CD4-positive, alpha-beta T cell (primary cell): ENCODE results near the gene TMEM272. TPM values are rescaled to one million over a fixed set of nuclear protein-coding genes. Genes with fewer than 3 reads are reported as not detected.

ENCODE experiments used
- ATAC-seq: fragments of 200-7000 bp; cut with Tn5 transposase; one replicate; pipeline ENCODE4 v1.10.0; 2022; ENCODE audit warnings: mild to moderate bottlenecking; ENCODE audit not compliant: poor library complexity
- CTCF ChIA-PET: fragments of 350-600 bp; sonication (Branson Sonifier 250); formaldehyde crosslinking; loops from one replicate; lab custom pipeline; 2021; ENCODE audit warnings: antibody characterized with exemption, inconsistent platforms; lab: Charles Lee
- POLR2A ChIA-PET: fragments of 350-600 bp; sonication (Branson Sonifier 250); formaldehyde crosslinking; loops from one replicate; lab custom pipeline; 2021; ENCODE audit warnings: antibody characterized with exemption, inconsistent platforms; lab: Charles Lee
- DNase-seq, 14 experiments: peaks; one replicate each; pipeline ENCODE4 v3.0.0-alpha.2; 2013 to 2020; ENCODE audit warnings: mixed read lengths in 2 of 14
- H3K27ac ChIP-seq, 2 donors: one replicate each; pipeline versions ENCODE4 v1.5.1 to v1.7.0; 2013; ENCODE audit warnings: low read length in 2 of 2, low read depth in 1 of 2, mild to moderate bottlenecking in 1 of 2
- H3K27me3 ChIP-seq, 2 experiments: 1 replicate in 1 of 2; 2 replicates in 1 of 2; pipeline versions ENCODE4 v1.6.1 to v1.7.0; 2013; ENCODE audit warnings: low read length in 2 of 2, control low read depth in 1 of 2, mild to moderate bottlenecking in 1 of 2, moderate library complexity in 1 of 2; ENCODE audit not compliant: insufficient read depth in 2 of 2, control insufficient read depth in 1 of 2
- H3K36me3 ChIP-seq: one replicate; pipeline ENCODE4 v1.6.1; 2013; ENCODE audit warnings: low read length, control low read depth; ENCODE audit not compliant: insufficient read depth
- H3K4me1 ChIP-seq: one replicate; pipeline ENCODE4 v1.6.1; 2013; ENCODE audit warnings: low read length, control low read depth; ENCODE audit not compliant: insufficient read depth
- H3K4me3 ChIP-seq: one replicate; pipeline ENCODE4 v1.5.1; 2013; ENCODE audit warnings: mild to moderate bottlenecking, low read length, moderate library complexity
- H3K9me3 ChIP-seq, 2 experiments: 1 replicate in 1 of 2; 2 replicates in 1 of 2; pipeline versions ENCODE4 v1.6.1 to v1.7.0; 2013; ENCODE audit warnings: low read length in 2 of 2, mild to moderate bottlenecking in 2 of 2, control low read depth in 1 of 2, moderate library complexity in 1 of 2; ENCODE audit not compliant: control insufficient read depth in 1 of 2, insufficient read depth in 1 of 2
- H3K27ac Mint-ChIP-seq: one replicate; pipeline ENCODE4 v1.8.0; 2020; ENCODE audit warnings: mixed read lengths
- H3K27me3 Mint-ChIP-seq: one replicate; pipeline ENCODE4 v1.8.0; 2021; ENCODE audit warnings: mixed read lengths
- H3K36me3 Mint-ChIP-seq: one replicate; pipeline ENCODE4 v1.8.0; 2021; ENCODE audit warnings: low read depth, mixed read lengths
- H3K4me1 Mint-ChIP-seq: one replicate; pipeline ENCODE4 v1.8.0; 2021; ENCODE audit warnings: low read depth, mixed read lengths
- H3K4me3 Mint-ChIP-seq: one replicate; pipeline ENCODE4 v1.8.0; 2020; ENCODE audit warnings: mild to moderate bottlenecking, mixed read lengths
- H3K9me3 Mint-ChIP-seq: one replicate; pipeline ENCODE4 v1.8.0; 2020; ENCODE audit warnings: mixed read lengths
- CTCF ChIP-seq: fragments of 200-600 bp; IDR thresholded peaks from one replicate; pipeline ENCODE4 v1.8.0; 2022; ENCODE audit warnings: antibody characterized with exemption, mild to moderate bottlenecking
- intact Hi-C, 2 experiments: fragments of 100-400 bp; cut with DNase I in 1 of 2; cut with micrococcal nuclease in 1 of 2; formaldehyde crosslinking; loops; one replicate each; pipeline versions ENCODE4 v1.15.1 to v1.9.0; 2023 to 2025; cut with DNase I, micrococcal nuclease
- total RNA-seq, 174 experiments: library from RNA in 2 of 174; stranded (reverse) in 2 of 174; gene quantifications; one replicate each; pipeline ENCODE4 v1.2.3 and lab custom pipeline; 2021 to 2026

The TMEM272 gene
- total RNA-seq, 2 experiments from 2014 or later, result 2.7 to 2.8 TPM

GRCh38 chr13:51840917-51841316, 4.1 kb downstream of the TMEM272 start:
- H3K27me3 Mint-ChIP-seq, result peaks cover 6% of the 10 kb centered on the region
- ChIA-PET CTCF (interaction anchor here (0.5 kb wide), 1 partner anchor 8 kb away, joined by 3 read pairs; no protein-coding TSS in a partner anchor), POLR2A (no interaction called here)
- Histone ChIP-seq H3K4me1 (peaks cover 7% of the 10 kb centered on the region), H3K36me3 (no peaks in the 10 kb centered on the region), H3K4me3 (no peak overlapping the region), H3K27me3 (no peaks in the 10 kb centered on the region), H3K27ac (no peak overlapping the region), H3K9me3 (no peaks in the 10 kb centered on the region)
- no peak overlapping the region for H3K27ac Mint-ChIP-seq
- no peak for DNase-seq
- intact Hi-C loops, result loop anchor here in 1 of 2 experiments (5.0 kb wide), 1 partner anchor 34 kb away; no protein-coding TSS in a partner anchor
- no peak overlapping the region for H3K4me3 Mint-ChIP-seq
- no peak for TF ChIP-seq CTCF
- no peaks in the 10 kb centered on the region for H3K36me3 Mint-ChIP-seq
- no peaks in the 10 kb centered on the region for H3K9me3 Mint-ChIP-seq
- peaks cover 7% of the 10 kb centered on the region for H3K4me1 Mint-ChIP-seq
- no peak for ATAC-seq

DNA sequence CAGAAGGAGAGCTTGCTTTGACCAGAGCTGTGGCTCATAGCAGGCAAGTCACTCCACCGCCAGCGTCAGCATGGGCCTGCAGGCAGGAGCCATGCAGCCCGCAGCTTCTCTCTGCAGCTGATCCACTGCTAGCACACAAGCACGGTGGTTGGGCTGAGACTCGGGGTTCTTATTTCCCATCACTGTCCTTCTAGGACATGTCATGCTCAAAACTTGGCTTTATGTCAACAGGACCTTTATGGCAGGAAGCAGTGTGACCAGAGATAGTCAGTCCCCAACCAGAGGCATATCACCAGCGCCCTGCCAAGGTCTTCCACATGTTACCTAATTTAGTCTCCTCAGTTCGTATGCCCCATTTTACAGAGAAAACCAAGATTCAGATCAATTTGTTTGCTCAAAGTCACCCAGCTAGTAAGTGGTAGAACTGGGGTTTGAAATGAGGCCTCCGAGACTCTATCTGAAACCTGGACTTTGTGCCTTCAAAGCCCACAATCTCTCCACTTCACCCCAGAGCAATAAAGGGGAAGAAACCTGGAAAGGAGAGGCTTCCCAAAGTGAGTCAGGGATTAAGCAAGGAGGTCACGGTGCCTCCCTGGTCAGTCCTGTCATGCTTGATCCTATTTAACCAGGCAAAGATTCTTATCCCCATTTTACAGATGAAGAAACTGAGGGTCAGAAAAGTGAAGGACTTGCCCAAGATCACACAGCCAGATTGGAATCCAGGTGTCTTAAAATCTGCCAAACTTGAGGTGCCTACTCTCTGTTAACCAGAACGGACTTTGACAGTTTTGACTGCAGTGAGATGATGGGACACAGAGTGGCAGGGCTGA, 5.1 kb downstream of the TMEM272 start:
- ATAC-seq, result no peak
- intact Hi-C loops, result loop anchor here in 1 of 2 experiments (5.0 kb wide), 1 partner anchor 33 kb away; no protein-coding TSS in a partner anchor
- no peaks in the 10 kb centered on the region for H3K36me3 Mint-ChIP-seq
- Histone ChIP-seq H3K4me1 (peaks cover 3% of the 10 kb centered on the region), H3K27ac (no peak overlapping the region), H3K9me3 (no peaks in the 10 kb centered on the region), H3K27me3 (no peaks in the 10 kb centered on the region), H3K36me3 (no peaks in the 10 kb centered on the region), H3K4me3 (no peak overlapping the region)
- CTCF ChIA-PET, result no interaction called here
- POLR2A ChIA-PET, result interaction anchor here (2.5 kb wide), 1 partner anchor 25 kb away, joined by 6 read pairs; no protein-coding TSS in a partner anchor
- DNase-seq, result no peak
- TF ChIP-seq CTCF, result no peak
- H3K9me3 Mint-ChIP-seq, result no peaks in the 10 kb centered on the region
- peaks cover 2% of the 10 kb centered on the region for H3K4me1 Mint-ChIP-seq
- H3K27me3 Mint-ChIP-seq, result peaks cover 3% of the 10 kb centered on the region
- H3K4me3 Mint-ChIP-seq, result no peak overlapping the region
- H3K27ac Mint-ChIP-seq, result no peak overlapping the region

DNA sequence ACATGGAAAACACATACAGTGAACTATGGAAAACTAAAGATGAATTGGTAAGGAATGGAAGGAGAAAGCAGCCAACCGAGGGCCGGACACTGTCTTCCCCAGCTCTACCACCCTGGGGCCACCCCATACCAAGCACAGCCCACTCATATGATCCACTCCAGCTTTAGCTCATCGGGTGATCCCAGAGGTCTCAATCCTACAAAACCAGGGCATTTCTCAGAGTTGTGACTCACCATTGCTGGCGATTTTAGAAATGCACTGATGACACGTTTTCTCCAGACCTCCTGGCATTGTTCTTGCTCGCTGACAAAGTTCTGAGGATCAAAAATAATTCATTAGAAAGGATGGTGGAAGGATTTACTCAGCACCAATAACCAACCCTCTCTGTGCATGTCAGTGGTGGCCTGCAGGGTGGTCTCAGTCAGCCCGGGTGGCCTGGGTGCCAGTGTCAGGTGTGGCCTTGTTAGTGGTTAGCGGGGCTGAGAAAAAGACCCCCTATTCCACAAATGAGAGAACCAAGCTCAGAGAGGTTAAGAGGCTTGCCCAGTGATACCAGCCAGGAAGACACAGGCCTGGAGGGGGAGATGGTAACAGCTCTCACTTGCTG, 6.6 kb downstream of the TMEM272 start:
- Mint-ChIP-seq H3K27me3 (no peaks in the 10 kb centered on the region), H3K36me3 (no peaks in the 10 kb centered on the region), H3K27ac (no peak overlapping the region), H3K4me3 (no peak overlapping the region), H3K9me3 (no peaks in the 10 kb centered on the region), H3K4me1 (no peaks in the 10 kb centered on the region)
- Histone ChIP-seq H3K27me3 (no peaks in the 10 kb centered on the region), H3K4me1 (no peaks in the 10 kb centered on the region), H3K4me3 (no peak overlapping the region), H3K27ac (no peak overlapping the region), H3K9me3 (no peaks in the 10 kb centered on the region), H3K36me3 (no peaks in the 10 kb centered on the region)
- no peak for TF ChIP-seq CTCF
- DNase-seq, result no peak
- intact Hi-C loops, result no loop called here
- ATAC-seq, result no peak
- ChIA-PET POLR2A (interaction anchor here (0.9 to 2.5 kb wide), 2 partner anchors 24 to 35 kb away, joined by 3 to 6 read pairs; no protein-coding TSS in a partner anchor), CTCF (interaction anchor here (0.7 kb wide), 1 partner anchor 23 kb away, joined by 3 read pairs; no protein-coding TSS in a partner anchor)
